ENCODE results near the gene CNR2.

GRCh38 chr1:23903754-23904153 is 9.4 kb downstream of the CNR2 start:
- TF ChIP-seq CTCF (IDR thresholded peaks at IDR 0.05) (no peak), POLR2AphosphoS5 (IDR thresholded peaks at IDR 0.05) (no peak), POLR2A (IDR thresholded peaks at IDR 0.05) (no peak)

Measured in prostate gland (tissue), 2 donors.